Right lobe of liver (tissue), 4 donors: ENCODE data around the gene EGFL8.

Experiments
- POLR2A ChIP-seq: fragments of 450-650 bp; IDR thresholded peaks from one replicate; pipeline ENCODE4 v1.6.1; 2017; ENCODE audit warnings: antibody characterized with exemption, mild to moderate bottlenecking
- TF ChIP-seq, protein P1 (sequence below), 4 donors: fragments of 200-600 bp in 3 of 4; fragments of 450-650 bp in 1 of 4; IDR thresholded peaks; one replicate each; pipeline versions ENCODE4 v1.5.1 to v1.8.0; 2016 to 2022; ENCODE audit warnings: antibody characterized with exemption in 4 of 4, mild to moderate bottlenecking in 2 of 4
- donor health status: DM: no; HTN: no; CAD: no.
- donor health status: DM: no; HTN: no; CAD: no.
- donor health status: DM: no; HTN: yes; CAD: no.

DNA sequence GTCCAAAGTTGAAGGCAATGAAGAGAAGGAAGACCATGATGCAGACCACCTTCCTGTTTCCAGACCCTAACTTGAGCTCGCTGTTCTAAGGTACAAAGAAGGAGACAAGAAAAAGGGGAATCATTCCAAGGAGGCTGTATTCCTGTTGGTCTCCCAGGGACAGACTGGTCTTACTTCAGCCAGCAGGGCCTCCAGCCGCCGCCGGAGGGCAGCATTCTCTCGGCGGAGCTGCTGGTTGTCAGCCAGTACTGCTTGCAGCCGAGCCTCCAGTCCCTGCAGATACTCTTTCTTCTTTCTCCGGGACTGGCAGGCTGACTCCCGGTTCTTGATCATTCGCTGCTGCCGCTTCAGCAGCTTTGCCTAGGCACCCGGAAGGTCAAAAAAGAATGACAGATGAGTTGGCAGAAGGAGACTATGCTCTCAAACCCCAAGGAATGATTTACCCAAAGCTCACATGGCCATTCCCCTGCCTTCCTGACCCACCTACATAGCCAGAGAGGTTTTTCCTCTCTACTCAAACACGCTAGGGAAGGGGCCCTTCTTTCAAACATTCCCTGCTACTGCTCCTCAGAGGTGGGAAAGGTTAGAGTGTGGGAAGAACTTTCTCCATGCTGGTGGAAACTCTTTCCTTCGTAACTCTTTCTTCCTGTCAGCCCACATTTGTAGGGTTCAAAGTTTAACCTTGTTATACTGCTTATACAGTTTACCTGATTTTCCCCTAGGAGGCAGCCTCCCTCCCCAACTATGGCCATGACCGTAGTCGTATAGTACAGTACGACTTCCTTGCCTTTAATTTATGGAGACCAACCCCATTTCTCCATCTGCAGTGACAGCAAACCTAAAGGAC lies 45.4 kb upstream of the EGFL8 start:
- TF ChIP-seq, protein P1, sequence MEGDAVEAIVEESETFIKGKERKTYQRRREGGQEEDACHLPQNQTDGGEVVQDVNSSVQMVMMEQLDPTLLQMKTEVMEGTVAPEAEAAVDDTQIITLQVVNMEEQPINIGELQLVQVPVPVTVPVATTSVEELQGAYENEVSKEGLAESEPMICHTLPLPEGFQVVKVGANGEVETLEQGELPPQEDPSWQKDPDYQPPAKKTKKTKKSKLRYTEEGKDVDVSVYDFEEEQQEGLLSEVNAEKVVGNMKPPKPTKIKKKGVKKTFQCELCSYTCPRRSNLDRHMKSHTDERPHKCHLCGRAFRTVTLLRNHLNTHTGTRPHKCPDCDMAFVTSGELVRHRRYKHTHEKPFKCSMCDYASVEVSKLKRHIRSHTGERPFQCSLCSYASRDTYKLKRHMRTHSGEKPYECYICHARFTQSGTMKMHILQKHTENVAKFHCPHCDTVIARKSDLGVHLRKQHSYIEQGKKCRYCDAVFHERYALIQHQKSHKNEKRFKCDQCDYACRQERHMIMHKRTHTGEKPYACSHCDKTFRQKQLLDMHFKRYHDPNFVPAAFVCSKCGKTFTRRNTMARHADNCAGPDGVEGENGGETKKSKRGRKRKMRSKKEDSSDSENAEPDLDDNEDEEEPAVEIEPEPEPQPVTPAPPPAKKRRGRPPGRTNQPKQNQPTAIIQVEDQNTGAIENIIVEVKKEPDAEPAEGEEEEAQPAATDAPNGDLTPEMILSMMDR (IDR thresholded peaks at IDR 0.05) = peak; percentile 86 to 97 (median 94)
- TF ChIP-seq POLR2A = no peak
